SK-N-SH (cell line): ENCODE measurements around the gene CHD8. TPM values are rescaled to one million over a fixed set of nuclear protein-coding genes. Genes with fewer than 3 reads are reported as not detected.

ENCODE experiments used
- CTCF ChIA-PET: fragments of 300-600, 350-600 bp; formaldehyde crosslinking; extraction: SDS; loops from one replicate; lab custom pipeline; 2021; lab: Yijun Ruan, JAX
- POLR2A ChIA-PET: fragments of 350-600 bp; sonication (Branson Sonifier 250); formaldehyde crosslinking; extraction: SDS; loops from one replicate; lab custom pipeline; 2020; ENCODE audit warnings: antibody characterized with exemption, inconsistent platforms; lab: Yijun Ruan, JAX
- DNase-seq: peaks from one replicate; pipeline ENCODE4 v3.0.0; 2012
- H2AFZ ChIP-seq: fragments of 200-600 bp; sonication (generic); 2 replicates; pipeline ENCODE4 v1.8.1; 2016; ENCODE audit warnings: antibody characterized with exemption, mild to moderate bottlenecking, low read depth
- H3F3A ChIP-seq: fragments of 200-600 bp; sonication (generic); replicated peaks from 2 replicates; pipeline ENCODE3; 2016; ENCODE audit warnings: antibody characterized with exemption, mild to moderate bottlenecking; ENCODE audit not compliant: insufficient read depth
- H3K27ac ChIP-seq, 2 experiments: fragments of 200-500 bp in 1 of 2; fragments of 200-600 bp in 1 of 2; sonication (Bioruptor generic) in 1 of 2; sonication (generic), shearing (Covaris generic) in 1 of 2; 2 replicates each; pipeline versions ENCODE4 v1.5.1 to v1.6.1; 2014 to 2016; ENCODE audit warnings: low read depth in 2 of 2, inconsistent platforms in 1 of 2, low read length in 1 of 2, mild to moderate bottlenecking in 1 of 2, mixed read lengths in 1 of 2
- H3K27me3 ChIP-seq: fragments of 200-600 bp; sonication (generic), shearing (Covaris generic); 2 replicates; pipeline ENCODE4 v1.6.1; 2016; ENCODE audit warnings: mixed run types; ENCODE audit not compliant: insufficient read depth
- H3K36me3 ChIP-seq, 2 experiments: fragments of 200-500 bp in 1 of 2; fragments of 200-600 bp in 1 of 2; sonication (Bioruptor generic) in 1 of 2; sonication (generic) in 1 of 2; replicated peaks in 1 of 2; 2 replicates each; pipeline versions ENCODE3 to v1.5.1; 2014 to 2016; ENCODE audit warnings: low read length in 1 of 2, mild to moderate bottlenecking in 1 of 2; ENCODE audit not compliant: insufficient read depth in 2 of 2, control insufficient read depth in 1 of 2
- H3K4me1 ChIP-seq, 2 experiments: fragments of 200-500 bp in 1 of 2; fragments of 200-600 bp in 1 of 2; sonication (Bioruptor generic) in 1 of 2; sonication (generic), shearing (Covaris generic) in 1 of 2; 2 replicates each; pipeline versions ENCODE4 v1.5.1 to v1.6.1; 2014 to 2016; ENCODE audit warnings: low read depth in 1 of 2, low read length in 1 of 2, mixed run types in 1 of 2; ENCODE audit not compliant: insufficient read depth in 2 of 2, control insufficient read depth in 1 of 2
- H3K4me2 ChIP-seq: fragments of 200-600 bp; sonication (generic), shearing (Covaris generic); 2 replicates; pipeline ENCODE4 v1.6.1; 2017; ENCODE audit warnings: mixed run types
- H3K4me3 ChIP-seq, 2 experiments: fragments of 200-500 bp in 1 of 2; fragments of 200-600 bp in 1 of 2; sonication (Bioruptor generic) in 1 of 2; sonication (generic), shearing (Covaris generic) in 1 of 2; 2 replicates each; pipeline versions ENCODE4 v1.5.1 to v1.8.1; 2014 to 2016; ENCODE audit warnings: low read depth in 2 of 2, inconsistent platforms in 1 of 2, low read length in 1 of 2, mild to moderate bottlenecking in 1 of 2, mixed read lengths in 1 of 2, moderate library complexity in 1 of 2
- H3K79me2 ChIP-seq: fragments of 200-600 bp; sonication (generic); 2 replicates; pipeline ENCODE4 v1.8.1; 2017; ENCODE audit warnings: mild to moderate bottlenecking; ENCODE audit not compliant: insufficient read depth
- H3K9ac ChIP-seq: fragments of 200-600 bp; sonication (generic); 2 replicates; pipeline ENCODE4 v1.6.1; 2017; ENCODE audit warnings: mixed run types
- H3K9me2 ChIP-seq: fragments of 200-600 bp; sonication (generic); 2 replicates; pipeline ENCODE4 v1.6.1; 2017; ENCODE audit warnings: mixed run types
- H3K9me3 ChIP-seq: fragments of 200-600 bp; sonication (generic); 2 replicates; pipeline ENCODE4 v1.6.1; 2017; ENCODE audit warnings: mixed run types, mild to moderate bottlenecking, moderate library complexity
- H4K20me1 ChIP-seq: fragments of 200-600 bp; sonication (generic); 2 replicates; pipeline ENCODE4 v1.6.1; 2017; ENCODE audit warnings: mild to moderate bottlenecking, mixed run types; ENCODE audit not compliant: insufficient read depth
- ELF1 ChIP-seq: IDR thresholded peaks from 2 replicates; pipeline ENCODE4 v1.4.0; 2012
- FOXM1 ChIP-seq: IDR thresholded peaks from 2 replicates; pipeline ENCODE4 v1.4.0; 2012; ENCODE audit warnings: low read depth, mild to moderate bottlenecking
- GABPA ChIP-seq: IDR thresholded peaks from 2 replicates; pipeline ENCODE4 v1.4.0; 2012; ENCODE audit warnings: low read depth, mild to moderate bottlenecking
- IRF3 ChIP-seq: fragments of 150-350 bp; IDR thresholded peaks from 2 replicates; pipeline ENCODE4 v1.6.1; 2016; ENCODE audit warnings: mild to moderate bottlenecking, low read depth, low read length
- JUND ChIP-seq: IDR thresholded peaks from 2 replicates; pipeline ENCODE4 v1.4.0; 2012
- MAX ChIP-seq: IDR thresholded peaks from 2 replicates; pipeline ENCODE4 v1.4.0; 2012; ENCODE audit warnings: low read depth
- MEF2A ChIP-seq: IDR thresholded peaks from 2 replicates; pipeline ENCODE4 v1.4.0; 2012; ENCODE audit warnings: low read depth, borderline replicate concordance
- NRF1 ChIP-seq: IDR thresholded peaks from 2 replicates; pipeline ENCODE4 v1.6.1; 2012; ENCODE audit warnings: low read depth, mild to moderate bottlenecking, low read length
- RAD21 ChIP-seq: IDR thresholded peaks from 2 replicates; pipeline ENCODE4 v1.6.1; 2012; ENCODE audit warnings: mild to moderate bottlenecking, low read length
- RCOR1 ChIP-seq: fragments of 150-350 bp; IDR thresholded peaks from 2 replicates; pipeline ENCODE4 v1.6.1; 2017; ENCODE audit warnings: antibody characterized with exemption, low read length
- RFX5 ChIP-seq: IDR thresholded peaks from 2 replicates; pipeline ENCODE4 v1.6.1; 2012; ENCODE audit warnings: mild to moderate bottlenecking, improper control_type of control experiment, low read length
- RXRA ChIP-seq: IDR thresholded peaks from 2 replicates; pipeline ENCODE4 v1.4.0; 2012; ENCODE audit warnings: low read depth, mild to moderate bottlenecking, borderline replicate concordance
- SIN3A ChIP-seq: IDR thresholded peaks from 2 replicates; pipeline ENCODE4 v1.6.1; 2012; ENCODE audit warnings: low read depth, mild to moderate bottlenecking, low read length, moderate library complexity, borderline replicate concordance
- SMC3 ChIP-seq: IDR thresholded peaks from 2 replicates; pipeline ENCODE4 v1.6.1; 2012; ENCODE audit warnings: low read depth, low read length, improper control_type of control experiment
- TAF1 ChIP-seq: IDR thresholded peaks from 2 replicates; pipeline ENCODE4 v1.6.1; 2012; ENCODE audit warnings: low read depth, mild to moderate bottlenecking, low read length, moderate library complexity, borderline replicate concordance
- TEAD4 ChIP-seq: IDR thresholded peaks from 2 replicates; pipeline ENCODE4 v1.4.0; 2012; ENCODE audit warnings: mild to moderate bottlenecking, borderline replicate concordance; ENCODE audit not compliant: insufficient read depth
- WGBS: methylation state at CpG from one replicate; pipeline ENCODE4 v1.1.6; 2017; ENCODE audit warnings: low lambda C conversion rate; 5-methylcytosine and 5-hydroxymethylcytosine counted together
- polyA plus RNA-seq, 3 experiments: library from polyadenylated mRNA; depleted of rRNA; stranded (reverse); fragments of >200 nt; gene quantifications; 2 replicates each; pipeline ENCODE4 v1.2.3, GENCODE V29; 2012
- TF ChIP-seq, protein P1 (sequence below): IDR thresholded peaks from 2 replicates; pipeline ENCODE4 v1.6.1; 2012; ENCODE audit warnings: mild to moderate bottlenecking, low read depth, low read length, moderate library complexity
- TF ChIP-seq, protein P2 (sequence below): fragments of 150-350 bp; IDR thresholded peaks from 2 replicates; pipeline ENCODE4 v1.6.1; 2017; ENCODE audit warnings: antibody characterized with exemption, low read length, low read depth, borderline replicate concordance
- TF ChIP-seq, protein P3 (sequence below): IDR thresholded peaks from 2 replicates; pipeline ENCODE4 v1.4.0; 2012; ENCODE audit warnings: low read depth, borderline replicate concordance
- TF ChIP-seq, protein P4 (sequence below): IDR thresholded peaks from 2 replicates; pipeline ENCODE4 v1.4.0; 2012; ENCODE audit warnings: low read depth, borderline replicate concordance

The CHD8 gene
- polyA plus RNA-seq, 1 of the 3 experiments (the other 2 are of a cell fraction): 25.3 TPM

DNA sequence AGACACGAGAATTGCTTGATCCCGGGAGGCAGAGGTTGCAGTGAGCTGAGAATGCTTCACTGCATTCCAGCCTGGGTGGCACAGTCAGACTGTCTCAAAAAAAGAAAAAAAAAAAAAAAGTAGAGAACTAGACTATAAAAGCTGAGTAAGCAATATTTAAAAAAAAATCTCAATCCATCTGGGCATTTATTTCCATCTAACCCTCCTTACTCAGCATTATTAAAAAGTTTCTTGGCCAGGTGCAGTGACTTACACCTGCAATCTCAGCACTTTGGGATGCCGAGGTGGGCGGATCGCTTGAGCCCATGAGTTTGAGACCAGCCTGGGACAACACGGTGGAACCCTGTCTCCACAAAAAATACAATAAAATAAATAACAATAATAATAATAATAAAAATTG is 76.6 kb downstream of the CHD8 start:
- Histone ChIP-seq H3K27me3 (no peaks in the 10 kb centered on the region), H3K9me3 (no peaks in the 10 kb centered on the region), H3K9me2 (no peaks in the 10 kb centered on the region), H3K4me1 (peaks cover 14 to 15% of the 10 kb centered on the region in 2 experiments; a peak in 3 of 4 replicates), H3K9ac (no peak overlapping the region), H2AFZ (no peak overlapping the region), H4K20me1 (peaks cover 23% of the 10 kb centered on the region), H3K4me2 (no peak overlapping the region), H3F3A (peaks cover 14% of the 10 kb centered on the region), H3K4me3 (no peak overlapping the region), H3K27ac (no peak overlapping the region), H3K79me2 (peaks cover 95% of the 10 kb centered on the region), H3K36me3 (peaks cover 21 to 32% of the 10 kb centered on the region in 2 experiments)
- no peak for DNase-seq
- POLR2A ChIA-PET: no interaction called here
- TF ChIP-seq RXRA (no peak), JUND (no peak), RCOR1 (no peak), ELF1 (no peak), TEAD4 (no peak), SMC3 (no peak), GABPA (no peak), NRF1 (no peak), RAD21 (no peak), MAX (no peak), SIN3A (no peak)
- TF ChIP-seq, protein P1, sequence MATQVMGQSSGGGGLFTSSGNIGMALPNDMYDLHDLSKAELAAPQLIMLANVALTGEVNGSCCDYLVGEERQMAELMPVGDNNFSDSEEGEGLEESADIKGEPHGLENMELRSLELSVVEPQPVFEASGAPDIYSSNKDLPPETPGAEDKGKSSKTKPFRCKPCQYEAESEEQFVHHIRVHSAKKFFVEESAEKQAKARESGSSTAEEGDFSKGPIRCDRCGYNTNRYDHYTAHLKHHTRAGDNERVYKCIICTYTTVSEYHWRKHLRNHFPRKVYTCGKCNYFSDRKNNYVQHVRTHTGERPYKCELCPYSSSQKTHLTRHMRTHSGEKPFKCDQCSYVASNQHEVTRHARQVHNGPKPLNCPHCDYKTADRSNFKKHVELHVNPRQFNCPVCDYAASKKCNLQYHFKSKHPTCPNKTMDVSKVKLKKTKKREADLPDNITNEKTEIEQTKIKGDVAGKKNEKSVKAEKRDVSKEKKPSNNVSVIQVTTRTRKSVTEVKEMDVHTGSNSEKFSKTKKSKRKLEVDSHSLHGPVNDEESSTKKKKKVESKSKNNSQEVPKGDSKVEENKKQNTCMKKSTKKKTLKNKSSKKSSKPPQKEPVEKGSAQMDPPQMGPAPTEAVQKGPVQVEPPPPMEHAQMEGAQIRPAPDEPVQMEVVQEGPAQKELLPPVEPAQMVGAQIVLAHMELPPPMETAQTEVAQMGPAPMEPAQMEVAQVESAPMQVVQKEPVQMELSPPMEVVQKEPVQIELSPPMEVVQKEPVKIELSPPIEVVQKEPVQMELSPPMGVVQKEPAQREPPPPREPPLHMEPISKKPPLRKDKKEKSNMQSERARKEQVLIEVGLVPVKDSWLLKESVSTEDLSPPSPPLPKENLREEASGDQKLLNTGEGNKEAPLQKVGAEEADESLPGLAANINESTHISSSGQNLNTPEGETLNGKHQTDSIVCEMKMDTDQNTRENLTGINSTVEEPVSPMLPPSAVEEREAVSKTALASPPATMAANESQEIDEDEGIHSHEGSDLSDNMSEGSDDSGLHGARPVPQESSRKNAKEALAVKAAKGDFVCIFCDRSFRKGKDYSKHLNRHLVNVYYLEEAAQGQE: no peak
- 97% methylated on average over 6 of the region's 6 CpGs for WGBS
- CTCF ChIA-PET: interaction anchor here (0.8 kb wide), 1 partner anchor 40 kb away, joined by 3 read pairs; no protein-coding TSS in a partner anchor

GRCh38 chr14:21373980-21374379 is 81.9 kb downstream of the CHD8 start:
- ChIA-PET CTCF (no interaction called here), POLR2A (no interaction called here)
- Histone ChIP-seq H3K9ac (no peak overlapping the region), H3F3A (peaks cover 4% of the 10 kb centered on the region), H2AFZ (no peak overlapping the region), H3K4me3 (no peak overlapping the region), H3K36me3 (peaks cover 56 to 57% of the 10 kb centered on the region in 2 experiments), H3K4me2 (no peak overlapping the region), H3K9me2 (no peaks in the 10 kb centered on the region), H3K9me3 (no peaks in the 10 kb centered on the region), H3K4me1 (no peaks in the 10 kb centered on the region), H4K20me1 (peaks cover 11% of the 10 kb centered on the region; the same call in 1 of the 2 replicates), H3K27me3 (no peaks in the 10 kb centered on the region), H3K79me2 (peaks cover 78% of the 10 kb centered on the region), H3K27ac (no peak overlapping the region)
- DNase-seq: no peak
- WGBS: 94% methylated on average over 1 of the region's 1 CpG
- TF ChIP-seq IRF3 (no peak), RFX5 (no peak), NRF1 (no peak), MEF2A (no peak), TAF1 (no peak), RCOR1 (no peak), SMC3 (no peak), RAD21 (no peak), FOXM1 (no peak), JUND (no peak)
- TF ChIP-seq, protein P2, sequence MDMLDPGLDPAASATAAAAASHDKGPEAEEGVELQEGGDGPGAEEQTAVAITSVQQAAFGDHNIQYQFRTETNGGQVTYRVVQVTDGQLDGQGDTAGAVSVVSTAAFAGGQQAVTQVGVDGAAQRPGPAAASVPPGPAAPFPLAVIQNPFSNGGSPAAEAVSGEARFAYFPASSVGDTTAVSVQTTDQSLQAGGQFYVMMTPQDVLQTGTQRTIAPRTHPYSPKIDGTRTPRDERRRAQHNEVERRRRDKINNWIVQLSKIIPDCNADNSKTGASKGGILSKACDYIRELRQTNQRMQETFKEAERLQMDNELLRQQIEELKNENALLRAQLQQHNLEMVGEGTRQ: no peak
- TF ChIP-seq, protein P3, sequence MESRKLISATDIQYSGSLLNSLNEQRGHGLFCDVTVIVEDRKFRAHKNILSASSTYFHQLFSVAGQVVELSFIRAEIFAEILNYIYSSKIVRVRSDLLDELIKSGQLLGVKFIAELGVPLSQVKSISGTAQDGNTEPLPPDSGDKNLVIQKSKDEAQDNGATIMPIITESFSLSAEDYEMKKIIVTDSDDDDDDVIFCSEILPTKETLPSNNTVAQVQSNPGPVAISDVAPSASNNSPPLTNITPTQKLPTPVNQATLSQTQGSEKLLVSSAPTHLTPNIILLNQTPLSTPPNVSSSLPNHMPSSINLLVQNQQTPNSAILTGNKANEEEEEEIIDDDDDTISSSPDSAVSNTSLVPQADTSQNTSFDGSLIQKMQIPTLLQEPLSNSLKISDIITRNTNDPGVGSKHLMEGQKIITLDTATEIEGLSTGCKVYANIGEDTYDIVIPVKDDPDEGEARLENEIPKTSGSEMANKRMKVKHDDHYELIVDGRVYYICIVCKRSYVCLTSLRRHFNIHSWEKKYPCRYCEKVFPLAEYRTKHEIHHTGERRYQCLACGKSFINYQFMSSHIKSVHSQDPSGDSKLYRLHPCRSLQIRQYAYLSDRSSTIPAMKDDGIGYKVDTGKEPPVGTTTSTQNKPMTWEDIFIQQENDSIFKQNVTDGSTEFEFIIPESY: no peak
- TF ChIP-seq, protein P4, sequence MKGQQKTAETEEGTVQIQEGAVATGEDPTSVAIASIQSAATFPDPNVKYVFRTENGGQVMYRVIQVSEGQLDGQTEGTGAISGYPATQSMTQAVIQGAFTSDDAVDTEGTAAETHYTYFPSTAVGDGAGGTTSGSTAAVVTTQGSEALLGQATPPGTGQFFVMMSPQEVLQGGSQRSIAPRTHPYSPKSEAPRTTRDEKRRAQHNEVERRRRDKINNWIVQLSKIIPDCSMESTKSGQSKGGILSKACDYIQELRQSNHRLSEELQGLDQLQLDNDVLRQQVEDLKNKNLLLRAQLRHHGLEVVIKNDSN: no peak
